Epithelial cell of proximal tubule (primary cell): ENCODE measurements around the gene EMILIN2. TPM values are rescaled to one million over a fixed set of nuclear protein-coding genes. Genes with fewer than 3 reads are reported as not detected.

Experiments
- DNase-seq: peaks from one replicate; pipeline ENCODE4 v3.0.0-alpha.2; 2011; ENCODE audit warnings: low read depth
- H3K4me3 ChIP-seq: 2 replicates; pipeline ENCODE4 v1.5.1; 2011; ENCODE audit warnings: low read depth, mild to moderate bottlenecking, low read length
- CTCF ChIP-seq: conservative IDR thresholded peaks from 2 replicates; pipeline ENCODE4 v1.5.1; 2012; ENCODE audit warnings: low read depth, mild to moderate bottlenecking, low read length
- total RNA-seq: library from RNA; depleted of rRNA; stranded (reverse); fragments of >200 nt; gene quantifications from 2 replicates; pipeline ENCODE4 v1.2.3, GENCODE V29; 2015

Gene EMILIN2
- total RNA-seq, 1 donor from 2014 or later = 13.2 TPM

- no peak for TF ChIP-seq CTCF
- DNase-seq = no peak
- no peak overlapping the region for H3K4me3 ChIP-seq
Measured at GRCh38 chr18:2889761-2890192, 43.0 kb downstream of the EMILIN2 start.

- no peak for TF ChIP-seq CTCF
- DNase-seq = no peak
- H3K4me3 ChIP-seq = no peak overlapping the region
Measured at GRCh38 chr18:2890606-2891005, 43.8 kb downstream of the EMILIN2 start.

- DNase-seq = no peak
- TF ChIP-seq CTCF = no peak
- H3K4me3 ChIP-seq = no peak overlapping the region
Measured at GRCh38 chr18:2891526-2892431, 45.0 kb downstream of the EMILIN2 start.

GRCh38 chr18:2893056-2893455, 46.2 kb downstream of the EMILIN2 start:
- TF ChIP-seq CTCF = no peak
- DNase-seq = no peak
- H3K4me3 ChIP-seq = no peak overlapping the region

GRCh38 chr18:2893676-2894075, 46.9 kb downstream of the EMILIN2 start:
- no peak for TF ChIP-seq CTCF
- no peak for DNase-seq
- no peak overlapping the region for H3K4me3 ChIP-seq

GRCh38 chr18:2894131-2894840, 47.5 kb downstream of the EMILIN2 start:
- DNase-seq = no peak
- no peak overlapping the region for H3K4me3 ChIP-seq
- no peak for TF ChIP-seq CTCF
